ENCODE data around the gene SH3PXD2A. TPM values are rescaled to one million over a fixed set of nuclear protein-coding genes. Genes with fewer than 3 reads are reported as not detected.

Gene SH3PXD2A
- total and polyA plus RNA-seq, 9 of the 15 experiments (the other 6 are each of a cell fraction or from before 2014, with no cell fraction given) = 0.41 to 9.3 (median 2.5) TPM

DNA sequence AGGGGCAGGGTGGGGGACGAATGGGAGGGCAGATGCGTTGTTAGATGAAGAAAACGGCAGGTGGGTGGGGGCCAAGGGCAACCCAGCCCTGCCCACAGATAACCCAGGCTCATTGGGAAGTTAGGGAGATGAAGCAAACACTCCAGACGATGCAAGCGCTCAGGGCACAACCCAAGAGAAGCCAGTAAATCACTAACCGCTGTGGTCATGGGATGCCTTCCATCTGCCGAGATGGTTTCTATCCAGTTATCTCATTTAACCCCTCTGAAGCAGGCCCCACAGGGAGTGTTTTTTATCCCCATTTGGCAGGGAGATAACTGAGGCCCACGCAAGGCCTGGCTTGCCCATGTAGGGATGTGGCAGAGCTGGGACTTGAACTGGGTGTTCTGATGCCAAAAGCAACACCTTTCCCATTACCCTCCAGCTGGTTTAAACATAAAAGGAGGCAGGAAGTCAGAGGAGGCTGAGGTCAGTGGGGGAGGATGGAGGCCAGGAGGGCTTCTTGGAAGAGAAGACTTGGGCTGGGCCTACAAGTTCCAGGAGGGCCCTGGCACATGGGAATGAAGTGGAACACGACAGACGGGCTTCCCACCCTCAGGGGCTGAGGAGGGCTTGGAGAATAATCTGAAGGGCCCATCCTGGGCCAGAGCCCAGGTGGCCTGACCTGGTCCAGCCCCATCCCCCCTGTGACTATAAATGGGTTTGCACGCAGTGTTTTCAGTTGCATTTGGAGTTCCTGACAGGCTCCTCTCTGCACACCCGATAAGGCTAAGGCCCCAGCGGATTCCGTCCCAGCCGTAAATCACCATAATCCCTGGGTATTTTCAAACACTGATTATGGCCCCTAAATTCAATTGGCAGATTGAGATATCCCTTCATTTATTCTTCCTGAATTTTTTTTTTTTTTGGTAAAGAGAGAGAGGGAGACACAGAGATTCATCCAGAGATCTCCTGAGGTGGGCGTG lies 281.0 kb downstream of the SH3PXD2A start:
- Histone ChIP-seq H3K36me3 (ENCODE audit: control insufficient read depth, insufficient read depth, low read length) (no peaks in the 10 kb centered on the region), H2AFZ (ENCODE audit: low read depth, low read length) (no peak overlapping the region), H3K4me2 (ENCODE audit: insufficient read depth, low read length) (no peak overlapping the region), H3K4me1 (replicated peaks in 1 of 2; ENCODE audit: control insufficient read depth in 2 of 2, insufficient read depth in 2 of 2, low read length in 2 of 2) (peaks cover 17 to 25% of the 10 kb centered on the region in 2 experiments), H3K9ac (ENCODE audit: insufficient read depth in 1 of 2, low read depth in 2 of 2, low read length in 2 of 2) (no peak overlapping the region; a peak in 1 of 4 replicates), H3K27ac (ENCODE audit: extremely low read depth, low read depth, low read length) (no peak overlapping the region), H3K27me3 (ENCODE audit: control insufficient read depth in 2 of 2, insufficient read depth in 2 of 2, low read length in 2 of 2) (peaks cover 0 to 16% of the 10 kb centered on the region in 2 experiments; a peak in 2 of 5 replicates), H3K9me1 (ENCODE audit: control insufficient read depth, insufficient read depth, low read length) (peaks cover 2% of the 10 kb centered on the region), H3K9me3 (replicated peaks; ENCODE audit: control insufficient read depth, insufficient read depth, low read depth, low read length) (no peaks in the 10 kb centered on the region), H4K20me1 (replicated peaks; ENCODE audit: control insufficient read depth, insufficient read depth, low read length) (no peaks in the 10 kb centered on the region; the same call in 1 of the 2 replicates), H3K79me2 (ENCODE audit: control insufficient read depth, insufficient read depth, low read length) (no peaks in the 10 kb centered on the region), H3K4me3 (no peak overlapping the region)
- FAIRE-seq (no peak), ATAC-seq (peak; percentile 44), DNase-seq (ENCODE audit: extremely low read depth in 1 of 4, low spot score in 3 of 4) (peak; percentile 25 to 53 (median 36))
- in situ Hi-C loops (cut with MboI) = loop anchor here (25.0 kb wide), 1 partner anchor 288 kb away; the partner anchor contains the start of gene SH3PXD2A
- CTCF ChIA-PET (ENCODE audit: low intra/inter-chr PET ratio) = no interaction called here
- WGBS (ENCODE audit: insufficient coverage, low coverage, missing lambda C conversion rate) = 7% methylated on average over 10 of the region's 16 CpGs
- TF ChIP-seq MEIS2 (IDR thresholded peaks at IDR 0.05; ENCODE audit: partially characterized antibody) (peak; percentile 68), NFE2 (IDR thresholded peaks at IDR 0.05; ENCODE audit: low read depth) (no peak), ETV5 (CRISPR knock-in tag; IDR thresholded peaks at IDR 0.05; ENCODE audit: low read depth) (no peak), CBFA2T3 (IDR thresholded peaks at IDR 0.05) (peak; percentile 66), ZNF436 (CRISPR knock-in tag; IDR thresholded peaks at IDR 0.05) (peak; percentile 60; the same call in 1 of the 2 replicates), CBFA2T2 (conservative IDR thresholded peaks at IDR 0.05) (peak; percentile 51; the same call in 1 of the 2 replicates), PKNOX1 (IDR thresholded peaks at IDR 0.05) (0 out of 2 replicates have a peak, but pooled peaks have one; percentile 24), RBM25 (IDR thresholded peaks at IDR 0.05; ENCODE audit: low read depth, low read length, severe bottlenecking) (peak; percentile 31), ZFP36 (IDR thresholded peaks at IDR 0.05; ENCODE audit: low read depth, low read length, partially characterized antibody) (peak; percentile 66), NCOA1 (IDR thresholded peaks at IDR 0.05; ENCODE audit: low read depth) (no peak), MEF2A (IDR thresholded peaks at IDR 0.05; ENCODE audit: control insufficient read depth, low read depth, low read length) (0 out of 2 replicates have a peak, but pooled peaks have one; percentile 2), ETV6 (IDR thresholded peaks at IDR 0.05; ENCODE audit: borderline replicate concordance in 1 of 2, low read depth in 2 of 2, low read length in 1 of 2) (no peak), ETV6 (CRISPR knock-in tag; IDR thresholded peaks at IDR 0.05; ENCODE audit: borderline replicate concordance) (no peak), FOXA1 (IDR thresholded peaks at IDR 0.05; ENCODE audit: borderline replicate concordance) (no peak), U2AF1 (optimal IDR thresholded peaks at IDR 0.05; ENCODE audit: low read depth, low read length) (no peak), PBX2 (CRISPR knock-in tag; IDR thresholded peaks at IDR 0.05; ENCODE audit: low read depth) (no peak), PBX2 (tag; conservative IDR thresholded peaks at IDR 0.05; ENCODE audit: low read depth) (peak; percentile 59)
- POLR2A ChIA-PET = no interaction called here
- BruUV-seq (replicated peaks) = no TSS peak
- intact Hi-C loops (cut with micrococcal nuclease) = no loop called here

Measured in K562 (cell line).